GM19035 (cell line): ENCODE measurements around the gene KY.

Source experiments
- ATAC-seq: cut with Tn5 transposase; IDR thresholded peaks from one replicate; pipeline ENCODE4 v1.9.1; 2021; ENCODE audit not compliant: unreplicated experiment

The KY gene

DNA sequence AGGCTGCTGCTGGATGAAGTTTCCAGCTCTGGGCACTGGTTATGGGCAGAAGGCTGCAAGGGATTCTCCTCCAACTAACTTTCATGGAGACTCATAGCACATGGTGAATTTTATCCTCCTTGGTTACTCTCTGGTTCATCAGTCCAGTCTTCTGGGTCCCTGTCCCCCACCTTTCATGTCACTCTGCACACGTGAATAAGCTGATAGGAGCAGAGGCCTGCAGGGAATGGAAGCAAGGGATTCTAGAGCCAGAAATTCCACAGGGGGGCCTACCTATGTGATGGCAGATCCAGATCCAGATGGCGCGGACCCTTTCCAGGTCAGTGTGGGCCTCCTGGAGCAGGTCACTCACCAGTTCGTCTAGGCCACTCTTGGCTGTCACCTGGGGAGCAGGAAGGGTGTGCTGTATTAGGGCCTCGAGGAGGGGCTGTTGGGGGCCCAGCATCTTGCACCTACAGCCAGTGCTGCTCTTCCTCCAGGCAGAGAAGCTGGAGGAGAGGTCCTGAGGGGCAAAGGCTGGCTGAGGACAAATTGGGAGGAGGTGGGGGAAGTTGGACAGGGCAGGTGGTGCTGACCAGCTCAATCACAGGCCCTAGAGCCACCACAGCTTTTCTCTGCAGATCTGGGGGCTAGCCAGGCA lies 30.2 kb downstream of the KY start:
- ATAC-seq = no peak

DNA sequence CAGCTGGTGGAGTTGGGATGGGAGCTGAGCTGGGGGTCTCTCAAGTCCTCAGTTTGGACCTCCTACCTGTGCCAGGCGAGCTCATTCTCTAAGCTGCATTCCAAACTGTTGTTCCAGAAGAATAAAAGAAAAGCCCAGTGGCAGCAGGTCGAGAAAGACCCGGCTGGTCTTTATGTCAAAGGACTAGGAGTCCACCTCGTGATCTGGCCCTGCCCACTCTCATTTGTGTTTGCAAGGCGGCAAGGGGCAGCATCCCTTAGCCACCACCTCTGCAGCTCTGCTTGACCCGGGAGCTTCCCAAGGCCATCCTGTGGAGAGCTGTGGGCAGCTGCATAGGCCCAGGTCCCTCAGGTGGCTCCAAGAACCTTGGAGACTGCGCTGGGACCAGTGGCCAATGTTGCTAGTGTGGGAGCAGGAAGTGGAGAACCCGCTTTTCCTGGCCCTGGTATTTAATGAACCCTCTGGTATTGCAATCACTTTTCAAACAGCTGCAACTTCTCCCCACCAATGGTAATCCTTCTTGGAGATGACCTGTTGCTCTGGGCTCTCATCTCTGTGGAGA lies 30.9 kb downstream of the KY start:
- ATAC-seq = no peak

DNA sequence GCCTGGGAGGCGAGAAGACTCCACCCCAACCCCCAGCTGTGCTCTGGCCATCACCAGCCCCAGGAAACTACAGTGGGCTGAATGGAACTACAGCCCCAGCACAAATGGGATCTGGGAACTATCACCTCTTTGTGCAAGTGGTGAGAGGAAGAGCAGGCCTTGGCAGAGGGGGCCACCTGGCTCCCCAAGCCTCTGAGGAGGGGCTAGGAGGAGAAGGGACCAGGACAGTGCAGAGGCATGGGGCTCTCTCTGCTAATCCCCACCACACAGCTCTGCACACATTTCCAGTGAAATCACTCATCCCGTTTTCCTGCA lies 31.6 kb downstream of the KY start:
- no peak for ATAC-seq

DNA sequence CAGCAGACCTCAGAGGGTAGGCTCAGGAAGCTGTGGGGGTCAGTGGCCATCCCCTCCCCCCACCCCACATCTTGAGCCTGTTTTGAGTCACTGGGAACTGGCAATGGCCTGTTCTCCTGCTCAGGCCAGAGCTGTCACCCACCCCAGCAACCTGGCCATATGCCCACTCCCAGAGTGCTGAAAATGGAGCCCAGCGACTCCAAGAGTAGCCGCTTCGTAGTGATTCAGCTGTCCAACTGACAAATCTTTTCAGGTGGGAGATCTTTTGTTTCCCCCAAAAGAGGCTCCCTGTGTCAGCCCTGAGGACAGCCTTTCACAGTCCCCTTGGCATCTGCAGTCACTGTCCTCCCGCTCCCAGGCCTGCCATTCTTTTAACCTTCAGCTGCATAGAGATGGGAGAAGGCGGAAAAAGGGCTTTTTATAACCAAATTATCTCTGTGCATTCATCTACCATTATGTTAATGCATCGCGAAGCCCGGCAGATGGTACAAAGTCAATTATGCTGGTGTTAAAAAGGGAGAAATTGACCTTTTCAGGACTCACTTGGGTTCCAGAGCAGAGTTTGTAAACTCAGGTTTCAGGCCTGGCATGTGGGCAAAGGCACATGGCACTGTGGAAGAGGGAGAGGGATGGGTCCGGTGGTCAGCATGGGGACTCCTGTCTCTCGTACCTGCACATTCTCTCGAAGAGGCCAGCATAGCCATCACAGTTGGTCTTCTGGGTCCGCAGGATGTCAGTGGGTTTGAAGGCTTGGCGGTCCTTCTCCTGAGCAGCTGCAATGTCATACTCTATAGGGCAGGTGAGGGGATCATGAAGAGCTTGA lies 32.1 kb downstream of the KY start:
- ATAC-seq = no peak

DNA sequence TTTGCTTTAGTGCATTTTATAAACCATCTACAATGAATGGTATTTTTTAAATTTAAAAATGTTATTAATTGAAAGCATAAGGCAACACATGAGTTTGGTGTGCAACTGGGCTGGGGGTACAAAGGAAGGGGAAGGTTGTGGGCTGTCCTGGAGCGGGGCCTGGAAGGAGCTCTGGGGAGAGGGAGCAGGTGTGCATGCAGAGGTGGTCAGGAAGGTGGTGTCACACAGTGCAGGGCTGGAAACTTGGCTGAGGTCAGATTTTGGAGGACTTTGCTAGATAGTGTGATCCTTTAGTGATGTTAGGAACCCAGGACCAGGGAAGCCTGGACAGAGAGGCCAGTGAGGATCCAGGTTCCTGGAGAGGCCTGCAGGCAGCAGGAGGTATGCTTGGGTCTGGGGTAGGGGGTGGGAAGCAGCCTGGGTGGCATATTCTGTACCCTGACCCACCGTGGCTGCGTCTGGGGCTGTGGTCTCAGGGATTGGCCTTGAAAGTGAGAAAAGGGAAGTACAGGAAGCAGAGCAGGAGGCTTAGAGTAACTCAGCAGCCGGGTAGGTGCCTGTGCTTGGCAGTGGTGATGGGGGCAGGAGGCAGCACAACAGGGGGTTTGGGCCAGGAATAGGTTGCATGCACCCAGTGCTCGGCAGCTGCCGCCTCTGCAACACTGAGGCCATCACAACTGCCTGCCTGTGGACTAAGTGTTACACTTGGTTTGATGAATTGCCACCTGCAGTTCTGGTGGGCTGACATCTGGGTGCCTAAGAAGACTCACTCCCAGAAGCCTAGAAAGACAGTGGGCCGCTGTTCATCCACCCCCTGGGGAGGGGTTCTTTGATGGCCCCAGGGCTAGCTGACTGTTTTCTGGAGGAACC lies 33.0 kb downstream of the KY start:
- ATAC-seq = no peak

DNA sequence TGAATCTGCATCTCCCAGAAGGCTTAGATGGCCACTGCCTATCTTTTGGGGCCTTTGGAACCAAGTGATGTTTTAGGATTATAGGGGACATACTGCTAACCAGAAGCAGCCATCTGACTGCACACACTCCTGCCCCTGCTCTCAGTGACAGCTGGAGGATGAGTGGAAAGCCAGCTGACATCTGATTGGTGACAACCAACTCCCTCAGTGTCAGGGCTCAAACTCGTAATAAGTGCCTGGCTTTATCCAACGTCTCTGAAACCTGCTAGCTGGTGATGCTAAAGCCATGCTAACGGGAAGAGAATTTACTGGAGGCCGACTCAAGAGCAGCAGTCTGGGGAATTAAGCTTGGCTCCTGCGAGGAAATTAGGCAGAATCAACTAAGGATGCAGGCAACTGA lies 35.1 kb downstream of the KY start:
- no peak for ATAC-seq

DNA sequence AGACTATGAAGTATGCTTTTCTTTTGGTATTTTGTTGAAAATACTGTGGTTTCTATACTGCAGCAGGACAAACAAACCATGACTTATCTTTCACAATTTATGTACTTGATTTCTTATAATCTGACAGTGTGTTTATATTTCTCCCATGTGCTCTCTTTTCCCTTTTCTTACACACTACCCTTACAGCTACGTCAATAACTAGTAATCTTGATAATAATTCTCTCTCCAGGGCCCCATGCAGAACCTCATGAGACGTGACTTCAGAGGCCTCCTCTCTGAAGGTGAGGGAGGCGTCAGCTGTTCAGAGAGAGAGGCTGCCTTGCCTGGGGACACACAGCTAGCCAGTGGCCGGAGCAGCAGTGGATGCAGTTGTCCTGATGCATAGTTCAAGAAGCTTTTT lies 35.9 kb downstream of the KY start:
- ATAC-seq = no peak

DNA sequence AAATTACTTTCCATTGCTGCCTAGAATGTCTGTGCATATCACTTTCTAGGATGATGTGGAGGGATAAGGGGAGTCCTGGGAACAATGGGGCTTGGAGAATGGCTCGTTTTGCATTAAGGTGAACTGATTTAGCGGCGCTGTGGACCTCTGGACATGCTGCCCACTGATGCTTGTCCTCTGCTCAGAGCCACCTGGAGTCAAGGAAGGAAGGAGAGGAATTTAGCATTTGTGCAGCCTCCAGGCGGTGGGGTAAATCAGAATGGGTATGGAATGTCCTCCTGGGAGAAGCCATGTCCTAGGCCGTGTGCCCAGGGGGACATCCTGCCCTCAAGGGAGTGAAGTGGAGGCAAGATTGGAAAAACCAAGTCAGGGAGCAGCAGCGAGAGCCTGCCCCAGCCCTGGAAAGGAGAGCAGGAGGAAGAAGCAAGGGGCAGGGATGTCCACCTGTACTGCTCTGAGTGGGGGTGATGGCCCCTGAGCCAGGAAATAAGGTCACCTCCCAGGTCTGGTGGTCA lies 37.8 kb downstream of the KY start:
- ATAC-seq = no peak

DNA sequence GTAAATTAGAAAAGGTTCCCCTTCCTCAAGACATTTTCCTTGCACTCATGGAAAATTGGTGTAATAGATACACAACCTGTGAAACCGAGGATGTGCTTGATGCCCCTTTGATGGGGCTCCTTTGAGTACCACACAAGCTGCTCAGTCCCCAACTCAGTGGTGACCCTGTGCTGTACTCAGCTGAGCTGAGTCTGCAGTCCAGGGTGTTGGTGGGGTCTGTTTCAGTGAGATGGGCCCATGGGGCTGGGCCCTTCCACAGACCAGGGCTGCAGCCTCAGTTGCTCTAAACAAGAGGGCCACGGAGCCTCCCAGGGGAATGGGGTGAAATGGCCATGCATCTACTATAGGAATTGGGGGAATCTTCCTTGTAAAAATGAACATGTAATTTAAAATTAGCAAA lies 39.3 kb downstream of the KY start:
- no peak for ATAC-seq

DNA sequence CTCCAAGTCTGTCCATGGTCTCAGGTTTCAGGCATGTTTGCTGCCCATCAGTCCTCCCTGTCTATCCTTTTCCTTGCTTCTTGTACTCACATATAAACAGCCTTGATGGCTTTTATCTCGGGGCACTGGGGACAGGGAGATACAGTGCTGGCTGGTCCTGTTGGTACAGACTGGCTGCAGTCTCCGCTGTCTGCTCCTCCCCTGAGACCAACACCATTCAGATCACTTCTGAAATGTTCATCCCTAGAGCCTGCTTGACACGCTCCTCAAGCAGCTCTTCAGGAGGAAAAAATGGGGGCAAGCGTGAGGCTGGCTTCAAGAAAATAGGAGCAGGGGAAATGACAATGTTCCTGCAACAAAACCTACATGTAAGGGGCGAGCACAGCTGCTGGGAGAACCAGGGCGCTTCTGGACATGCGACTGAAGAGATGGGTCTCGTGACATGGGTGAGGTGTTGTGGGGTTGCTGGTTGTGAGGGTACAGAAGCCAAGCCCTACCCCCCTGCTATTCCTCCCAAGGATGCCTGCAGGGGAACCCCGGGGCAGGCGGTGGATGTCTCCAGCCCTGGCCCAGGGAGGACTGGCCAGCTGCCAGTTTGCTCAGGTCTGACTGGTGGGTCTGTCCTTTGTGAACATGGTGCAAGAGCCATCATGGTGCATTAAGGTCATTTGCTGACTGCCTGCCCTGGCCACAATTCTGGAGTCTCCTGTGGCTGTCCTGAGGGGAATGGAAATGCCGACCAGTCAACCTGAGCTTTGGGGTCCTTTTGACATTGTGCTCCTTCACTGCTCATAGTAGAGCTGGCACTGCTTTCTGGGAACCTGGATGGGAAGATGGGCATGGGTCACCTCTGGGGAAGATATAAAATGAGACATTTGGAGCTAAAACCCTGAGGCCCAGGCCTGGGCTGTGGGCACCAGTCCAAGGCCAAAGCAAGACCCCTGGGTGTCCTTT lies 40.1 kb downstream of the KY start:
- ATAC-seq = no peak

DNA sequence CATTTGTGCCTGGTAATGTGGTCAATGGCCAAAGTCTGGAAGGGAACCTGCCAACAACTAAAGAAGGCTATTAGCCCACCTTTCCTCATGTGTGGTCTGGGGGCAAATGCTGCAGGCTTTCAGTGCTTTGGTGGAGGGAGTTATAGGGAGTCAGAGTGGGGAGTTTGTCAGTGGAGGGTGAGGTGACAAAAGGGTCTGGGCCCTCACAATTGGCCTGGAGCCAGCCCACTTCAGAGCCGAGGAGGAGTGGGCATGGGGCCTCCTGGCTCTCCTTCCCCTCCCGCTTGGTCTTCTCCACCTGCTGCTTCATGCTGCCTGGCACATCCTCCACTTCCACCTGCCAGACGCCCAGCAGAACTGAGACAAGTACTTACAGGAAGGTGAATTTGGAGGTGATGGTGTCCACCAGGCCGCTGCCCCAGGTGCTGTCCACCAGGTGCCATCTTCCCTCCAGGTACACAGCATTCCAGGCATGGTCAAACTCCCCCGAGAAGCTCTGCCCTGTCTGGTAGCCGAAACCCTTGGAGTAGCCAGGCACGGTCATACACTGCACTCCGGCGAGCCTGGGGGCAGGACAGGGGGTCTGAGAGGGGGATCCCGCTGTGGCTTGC lies 40.9 kb downstream of the KY start:
- ATAC-seq = no peak

DNA sequence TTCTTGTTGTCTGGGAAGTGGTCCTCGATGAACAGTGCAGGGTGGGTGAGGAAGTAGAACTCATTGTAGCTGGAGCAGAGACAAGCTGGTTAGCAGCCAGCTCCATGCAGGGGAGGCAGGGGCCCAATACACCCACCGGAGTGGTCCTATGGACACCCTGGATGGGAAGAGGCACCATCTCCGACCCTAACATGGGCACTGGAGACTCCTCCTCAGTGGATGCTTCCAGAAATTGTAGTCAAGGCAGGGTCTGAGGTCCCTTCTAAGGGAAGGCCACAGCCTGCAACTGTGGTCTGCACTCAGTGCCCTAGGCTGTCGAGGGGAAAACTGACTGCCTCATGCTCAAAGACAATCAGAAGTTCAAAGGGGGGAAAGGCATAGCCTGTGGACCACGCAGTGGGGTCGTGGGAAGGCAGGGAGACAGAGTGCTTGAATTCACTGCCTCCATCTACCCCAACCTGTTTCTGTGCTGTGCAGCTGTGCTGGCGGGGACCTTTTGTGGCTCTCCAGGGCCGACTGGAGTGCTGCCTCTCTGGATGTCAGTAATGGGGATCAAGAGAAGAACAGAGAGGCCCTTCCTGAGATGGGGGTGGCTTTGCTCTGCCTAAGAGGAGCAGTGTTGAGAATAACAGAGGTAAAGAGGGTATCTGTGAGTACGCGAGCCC lies 41.9 kb downstream of the KY start:
- ATAC-seq = no peak

DNA sequence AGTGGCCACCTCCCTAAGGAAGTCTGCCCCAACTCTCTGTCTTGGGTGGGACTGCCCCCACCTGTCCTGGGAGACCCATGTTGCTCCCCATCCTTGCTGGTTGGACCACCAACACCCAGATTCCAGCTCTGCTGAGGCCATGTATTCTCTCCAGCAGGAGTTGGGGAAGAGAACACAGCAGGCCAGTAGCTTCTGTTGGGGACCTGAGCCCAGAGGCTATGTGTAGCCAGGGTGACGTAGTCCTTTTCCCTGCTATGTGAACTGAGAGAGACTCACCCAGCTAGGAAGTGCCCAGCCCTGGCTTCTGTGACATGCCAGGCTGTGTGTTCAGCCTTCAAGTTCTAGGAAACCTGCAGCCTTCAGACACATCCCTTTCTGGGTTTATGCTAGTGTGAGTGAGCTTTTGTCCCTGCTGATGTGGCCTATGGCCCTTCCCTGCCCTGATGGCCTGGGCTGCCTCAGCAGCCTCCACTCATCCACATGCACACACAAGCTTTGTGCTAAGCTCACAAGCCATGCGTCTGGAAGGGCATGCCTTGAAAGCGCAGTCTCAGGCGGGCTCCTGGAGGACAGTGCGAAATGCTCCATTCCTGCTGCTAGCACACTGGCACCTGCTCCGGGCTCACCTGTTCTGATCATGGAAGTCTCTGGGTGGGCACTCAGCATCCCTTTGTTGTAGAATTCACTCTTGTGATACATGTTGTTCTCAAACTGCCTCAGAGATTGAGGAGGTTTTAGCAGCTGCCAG lies 42.6 kb downstream of the KY start:
- ATAC-seq = no peak

DNA sequence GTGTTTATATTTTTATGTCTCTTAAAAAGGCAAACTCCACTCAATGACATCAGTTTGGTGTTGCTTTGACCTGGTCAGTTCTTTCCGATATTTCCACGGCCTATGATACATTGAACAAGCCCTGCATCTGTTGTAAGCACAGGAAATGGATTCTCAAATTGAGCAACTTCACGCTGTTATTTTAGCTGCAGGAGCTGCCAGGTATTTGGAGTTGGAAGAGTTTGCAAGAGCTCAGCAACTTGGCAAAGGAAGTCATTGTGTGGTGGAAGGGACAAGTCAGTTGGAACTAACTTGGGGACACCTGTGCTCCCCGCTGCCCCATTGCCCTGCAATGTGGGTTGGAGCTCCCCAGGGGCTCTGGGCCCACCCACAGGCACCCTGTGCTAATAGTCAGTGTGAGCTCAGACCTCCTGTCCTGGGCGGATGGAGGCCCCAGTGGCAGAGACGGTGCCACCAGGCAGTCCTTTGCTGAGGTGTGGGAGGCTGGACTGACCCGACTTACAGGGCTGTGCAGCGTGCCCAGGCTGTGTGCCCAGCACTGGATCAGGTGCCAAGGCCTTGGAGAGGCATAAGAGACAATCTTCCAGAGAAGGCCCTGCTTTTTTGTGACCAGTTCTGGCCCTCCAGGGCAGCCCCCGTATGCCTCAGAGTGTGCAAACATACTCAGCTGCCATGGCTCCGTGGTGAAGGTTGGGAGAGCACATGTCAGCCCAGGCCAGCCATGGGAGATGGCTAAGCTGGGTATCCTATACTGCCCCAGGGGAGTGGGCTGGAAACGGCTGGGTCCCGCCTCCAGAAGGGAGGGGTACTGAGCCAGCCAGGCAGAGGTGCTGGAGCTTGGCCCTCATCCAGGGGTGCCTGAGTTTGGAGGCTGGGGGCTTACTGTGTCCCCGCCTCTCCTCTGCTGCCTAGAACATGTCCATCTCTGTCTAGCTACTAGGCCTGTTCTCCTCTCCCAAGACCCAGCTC lies 43.5 kb downstream of the KY start:
- no peak for ATAC-seq

DNA sequence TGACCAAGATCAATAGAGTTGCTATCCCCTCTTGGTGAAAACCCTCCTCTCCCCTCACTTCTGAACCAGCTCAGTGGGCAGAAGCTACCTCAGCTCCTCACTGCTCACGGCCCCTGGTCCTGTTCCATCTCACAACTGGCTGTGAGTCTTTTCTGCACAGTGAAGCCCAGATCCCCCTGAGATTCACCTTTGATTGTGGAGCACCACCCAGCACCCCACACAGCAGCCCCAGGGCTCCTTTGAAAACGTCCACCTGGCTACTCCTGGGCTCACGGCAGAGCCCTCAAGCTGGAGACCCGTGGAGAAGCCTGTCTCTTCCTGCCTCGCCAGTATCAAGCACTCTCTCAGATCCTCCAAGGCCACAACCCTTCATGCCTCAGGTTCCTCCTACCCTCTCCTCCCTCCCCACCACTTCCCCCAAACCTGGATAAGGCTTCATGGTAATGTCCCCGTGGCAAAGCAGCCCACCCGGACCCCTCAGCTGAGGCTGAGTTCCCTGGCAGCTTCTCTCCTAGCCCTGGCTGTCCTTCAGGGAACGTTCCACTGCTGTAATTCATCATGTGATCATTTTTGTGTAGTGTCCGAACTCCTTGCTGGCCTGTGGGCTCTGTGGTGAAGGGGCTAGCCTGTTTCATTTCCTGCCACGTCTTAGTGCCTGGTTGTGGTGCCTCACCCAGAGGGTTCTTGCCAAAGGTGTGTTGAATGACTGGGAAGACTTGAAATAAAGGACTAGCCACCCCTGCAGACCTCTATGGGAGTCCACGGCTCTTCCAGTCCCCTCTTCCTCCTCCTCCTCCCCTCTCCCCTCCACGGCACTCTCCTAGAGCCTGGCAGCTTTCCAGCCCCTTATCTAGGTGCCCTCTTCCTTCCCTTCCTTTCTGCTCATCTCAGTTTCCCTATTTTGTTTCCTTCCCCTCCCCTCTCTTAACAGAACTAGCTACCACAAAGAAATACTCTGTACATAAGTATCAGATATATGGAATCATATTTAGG lies 44.5 kb downstream of the KY start:
- ATAC-seq = no peak

DNA sequence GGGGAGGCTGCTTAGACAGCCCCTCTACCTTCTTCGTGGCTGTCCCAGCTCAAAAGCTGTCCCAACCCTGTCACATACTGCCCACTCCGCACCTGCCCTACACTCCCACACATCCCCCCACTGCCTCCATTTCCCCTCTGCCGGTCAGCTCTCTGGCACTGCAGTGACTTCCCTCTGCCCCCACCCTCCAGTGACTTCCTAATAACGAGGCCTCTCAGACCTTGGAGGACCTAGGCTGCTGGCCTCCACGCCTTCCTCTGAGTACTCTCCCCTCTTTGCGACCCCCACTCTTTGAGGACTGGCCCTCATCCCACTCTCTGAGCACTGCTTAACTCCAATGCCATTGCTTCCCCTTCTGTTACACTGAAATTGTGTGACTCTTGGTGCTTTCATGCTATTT lies 45.3 kb downstream of the KY start:
- ATAC-seq = no peak
